HL-60 (cell line): ENCODE results near the gene IST1.

Experiments
- DNase-seq, 2 experiments: peaks; one replicate each; pipeline ENCODE4 v3.0.0-alpha.2; 2010 to 2020; ENCODE audit warnings: low read depth in 1 of 2, low spot score in 1 of 2
- H3K27ac ChIP-seq: fragments of 250-450 bp; sonication (Bioruptor Pico); replicated peaks from 2 replicates; pipeline ENCODE4 v1.5.1; 2020; ENCODE audit warnings: mild to moderate bottlenecking, moderate library complexity
- H3K27me3 ChIP-seq: fragments of 250-450 bp; sonication (Bioruptor Pico); 2 replicates; pipeline ENCODE4 v1.5.1; 2021; ENCODE audit warnings: mild to moderate bottlenecking, moderate library complexity; ENCODE audit not compliant: insufficient read depth, poor library complexity, severe bottlenecking
- H3K4me3 ChIP-seq: replicated peaks from 2 replicates; pipeline ENCODE4 v1.5.1; 2011; ENCODE audit warnings: mild to moderate bottlenecking, control low read depth, low read length; ENCODE audit not compliant: insufficient read depth
- CTCF ChIP-seq: IDR thresholded peaks from one replicate; pipeline ENCODE4 v1.5.1; 2011; ENCODE audit warnings: low read length, control low read depth, inconsistent platforms; ENCODE audit not compliant: insufficient read depth
- GABPA ChIP-seq: IDR thresholded peaks from 2 replicates; pipeline ENCODE4 v1.6.1; 2012; ENCODE audit warnings: low read depth
- POLR2AphosphoS5 ChIP-seq: IDR thresholded peaks from 2 replicates; pipeline ENCODE4 v1.6.1; 2012; ENCODE audit warnings: low read depth
- REST ChIP-seq: IDR thresholded peaks from 2 replicates; pipeline ENCODE4 v1.6.1; 2012; ENCODE audit warnings: low read depth; ENCODE audit not compliant: insufficient replicate concordance
- SPI1 ChIP-seq: IDR thresholded peaks from 2 replicates; pipeline ENCODE4 v1.6.1; 2012; ENCODE audit warnings: low read depth, mild to moderate bottlenecking, borderline replicate concordance

The IST1 gene

GRCh38 chr16:71869089-71869488, 26.2 kb upstream of the IST1 start:
- no peak overlapping the region for H3K4me3 ChIP-seq
- TF ChIP-seq POLR2AphosphoS5 (no peak), GABPA (no peak), CTCF (no peak), SPI1 (no peak), REST (no peak)
- no peak for DNase-seq

GRCh38 chr16:71870818-71871217, 24.5 kb upstream of the IST1 start:
- DNase-seq = no peak
- Histone ChIP-seq H3K27ac (no peak overlapping the region), H3K4me3 (no peak overlapping the region), H3K27me3 (no peaks in the 10 kb centered on the region)
- no peak for TF ChIP-seq GABPA
- TF ChIP-seq REST = no peak
- no peak for TF ChIP-seq CTCF
- no peak for TF ChIP-seq POLR2AphosphoS5
- TF ChIP-seq SPI1 = no peak

More at GRCh38 chr16:71869089-71869488, 26.2 kb upstream of the IST1 start:
- no peaks in the 10 kb centered on the region for H3K27me3 ChIP-seq
- no peak overlapping the region for H3K27ac ChIP-seq

- no peak for DNase-seq
- no peak overlapping the region for H3K27ac ChIP-seq
- H3K4me3 ChIP-seq = no peak overlapping the region
- no peaks in the 10 kb centered on the region for H3K27me3 ChIP-seq
- TF ChIP-seq SPI1 (no peak), REST (no peak), POLR2AphosphoS5 (no peak), CTCF (no peak), GABPA (no peak)
Measured at GRCh38 chr16:71873199-71873598, 22.1 kb upstream of the IST1 start.
